Activated T-helper 17 cell treated with anti-CD3 and anti-CD28 coated beads, Interleukin-2, amount 50 U/mL, for 72 hours (primary cell): ENCODE data around the gene TSPAN18. TPM values are rescaled to one million over a fixed set of nuclear protein-coding genes. Genes with fewer than 3 reads are reported as not detected.
A peak's percentile ranks its signal among the peaks of the same experiment; 100 is the strongest.

ENCODE experiments used
- ATAC-seq: fragments of 150-1000 bp; cut with Tn5 transposase; replicated peaks from 2 replicates; pipeline ENCODE4 v1.10.0; 2021; ENCODE audit warnings: mild to moderate bottlenecking, moderate library complexity
- H3K27ac Mint-ChIP-seq: one replicate; pipeline ENCODE4 v1.8.0; 2022; ENCODE audit warnings: mixed read lengths
- H3K27me3 Mint-ChIP-seq: one replicate; pipeline ENCODE4 v1.8.0; 2022; ENCODE audit warnings: mixed read lengths
- H3K36me3 Mint-ChIP-seq: one replicate; pipeline ENCODE4 v1.8.0; 2022; ENCODE audit warnings: low read depth, mild to moderate bottlenecking, mixed read lengths
- H3K4me1 Mint-ChIP-seq: one replicate; pipeline ENCODE4 v1.8.0; 2022; ENCODE audit warnings: mixed read lengths
- H3K4me3 Mint-ChIP-seq: one replicate; pipeline ENCODE4 v1.8.0; 2022; ENCODE audit warnings: mild to moderate bottlenecking, mixed read lengths
- H3K9me3 Mint-ChIP-seq: one replicate; pipeline ENCODE4 v1.8.0; 2022; ENCODE audit warnings: mixed read lengths
- total RNA-seq, 2 donors: library from RNA; stranded (reverse); gene quantifications; one replicate each; pipeline ENCODE4 v1.2.3, GENCODE V29; 2022

TSPAN18 gene
- total RNA-seq, 2 donors from 2014 or later, result 3.3 to 3.9 TPM

- H3K4me1 Mint-ChIP-seq, result peaks cover 27% of the 10 kb centered on the region
- H3K27ac Mint-ChIP-seq, result peak overlapping the region; percentile 51
- H3K27me3 Mint-ChIP-seq, result no peaks in the 10 kb centered on the region
- ATAC-seq, result peak; percentile 6
- H3K9me3 Mint-ChIP-seq, result no peaks in the 10 kb centered on the region
- peak overlapping the region; percentile 76 for H3K4me3 Mint-ChIP-seq
- no peaks in the 10 kb centered on the region for H3K36me3 Mint-ChIP-seq
These were observed 942 bp upstream of the TSPAN18 start for GRCh38 chr11:44725757-44726282.

DNA sequence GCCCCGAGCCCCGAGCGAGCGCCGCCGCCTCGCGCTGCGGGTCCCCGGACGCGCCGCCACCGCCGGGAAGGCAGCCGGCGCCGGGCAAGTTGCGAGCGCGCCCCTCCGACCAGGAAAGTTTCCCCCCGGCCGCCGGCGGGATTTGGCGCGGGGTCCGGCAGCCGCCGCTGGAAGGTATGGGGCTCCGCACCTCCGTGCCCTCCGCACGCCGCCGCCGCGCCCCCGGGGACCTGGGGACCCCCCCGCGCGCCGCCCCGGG is 281 bp downstream of the TSPAN18 start:
- no peaks in the 10 kb centered on the region for H3K27me3 Mint-ChIP-seq
- ATAC-seq, result no peak
- H3K36me3 Mint-ChIP-seq, result no peaks in the 10 kb centered on the region
- peak overlapping the region; percentile 74 for H3K4me3 Mint-ChIP-seq
- H3K27ac Mint-ChIP-seq, result no peak overlapping the region
- no peaks in the 10 kb centered on the region for H3K9me3 Mint-ChIP-seq
- peaks cover 38% of the 10 kb centered on the region for H3K4me1 Mint-ChIP-seq

GRCh38 chr11:44727373-44728287 is 868 bp downstream of the TSPAN18 start:
- Mint-ChIP-seq H3K4me1 (peaks cover 42% of the 10 kb centered on the region), H3K27me3 (no peaks in the 10 kb centered on the region), H3K9me3 (no peaks in the 10 kb centered on the region), H3K36me3 (no peaks in the 10 kb centered on the region), H3K4me3 (peak overlapping the region; percentile 74), H3K27ac (peak overlapping the region; percentile 55)
- ATAC-seq, result peak; percentile 73

DNA sequence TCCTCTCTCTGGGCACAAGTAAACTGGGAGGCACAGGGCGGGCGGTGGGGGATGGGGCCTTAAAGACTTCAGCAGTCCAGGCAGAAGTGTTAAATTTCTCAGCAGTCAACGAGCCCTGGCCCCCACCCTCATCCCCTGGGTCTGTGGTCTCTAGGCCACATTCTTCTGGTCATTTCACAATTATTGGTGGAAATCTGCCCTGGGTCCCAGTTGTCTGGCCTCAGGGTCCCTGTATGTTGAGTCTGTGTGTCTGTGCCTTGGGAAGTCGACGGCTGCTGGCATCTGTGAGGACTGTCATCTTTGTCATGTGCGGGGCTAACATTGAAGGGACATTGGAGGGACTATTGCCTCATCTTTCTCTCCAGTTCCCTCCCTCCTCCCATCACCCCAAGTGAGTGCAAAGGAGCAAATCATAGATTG is 1.7 kb downstream of the TSPAN18 start:
- Mint-ChIP-seq H3K4me3 (peak overlapping the region; percentile 74), H3K9me3 (no peaks in the 10 kb centered on the region), H3K36me3 (no peaks in the 10 kb centered on the region), H3K27me3 (no peaks in the 10 kb centered on the region), H3K4me1 (peaks cover 51% of the 10 kb centered on the region), H3K27ac (peak overlapping the region; percentile 55)
- no peak for ATAC-seq

GRCh38 chr11:44729063-44729462 is 2.3 kb downstream of the TSPAN18 start:
- Mint-ChIP-seq H3K36me3 (no peaks in the 10 kb centered on the region), H3K9me3 (no peaks in the 10 kb centered on the region), H3K4me3 (peak overlapping the region; percentile 74), H3K4me1 (peaks cover 56% of the 10 kb centered on the region), H3K27ac (peak overlapping the region; percentile 55), H3K27me3 (no peaks in the 10 kb centered on the region)
- no peak for ATAC-seq

GRCh38 chr11:44729713-44730112 is 3.0 kb downstream of the TSPAN18 start:
- Mint-ChIP-seq H3K27me3 (no peaks in the 10 kb centered on the region), H3K9me3 (no peaks in the 10 kb centered on the region), H3K36me3 (no peaks in the 10 kb centered on the region), H3K4me1 (peaks cover 58% of the 10 kb centered on the region), H3K27ac (no peak overlapping the region), H3K4me3 (peak overlapping the region; percentile 74)
- peak; percentile 58 for ATAC-seq

DNA sequence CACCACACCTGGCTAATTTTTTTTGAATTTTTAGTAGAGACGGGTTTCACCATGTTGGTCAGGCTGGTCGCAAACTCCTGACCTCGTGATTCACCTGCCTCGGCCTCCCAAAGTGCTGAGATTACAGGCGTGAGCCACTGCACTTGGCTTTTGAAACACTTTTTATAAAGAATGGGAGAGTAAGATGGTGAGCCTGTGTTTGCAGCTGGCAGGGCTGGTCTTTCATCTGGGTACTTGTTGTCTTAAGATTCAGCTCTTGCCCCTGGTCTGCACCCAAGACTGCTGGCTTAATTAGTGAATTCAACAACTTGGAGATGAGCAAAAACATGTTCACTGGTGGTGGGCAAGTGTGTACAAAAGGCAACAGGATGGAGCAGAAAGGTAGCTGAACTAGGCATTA is 4.0 kb downstream of the TSPAN18 start:
- Mint-ChIP-seq H3K4me3 (peak overlapping the region; percentile 74), H3K9me3 (no peaks in the 10 kb centered on the region), H3K27ac (no peak overlapping the region), H3K36me3 (no peaks in the 10 kb centered on the region), H3K27me3 (no peaks in the 10 kb centered on the region), H3K4me1 (peaks cover 54% of the 10 kb centered on the region)
- no peak for ATAC-seq

DNA sequence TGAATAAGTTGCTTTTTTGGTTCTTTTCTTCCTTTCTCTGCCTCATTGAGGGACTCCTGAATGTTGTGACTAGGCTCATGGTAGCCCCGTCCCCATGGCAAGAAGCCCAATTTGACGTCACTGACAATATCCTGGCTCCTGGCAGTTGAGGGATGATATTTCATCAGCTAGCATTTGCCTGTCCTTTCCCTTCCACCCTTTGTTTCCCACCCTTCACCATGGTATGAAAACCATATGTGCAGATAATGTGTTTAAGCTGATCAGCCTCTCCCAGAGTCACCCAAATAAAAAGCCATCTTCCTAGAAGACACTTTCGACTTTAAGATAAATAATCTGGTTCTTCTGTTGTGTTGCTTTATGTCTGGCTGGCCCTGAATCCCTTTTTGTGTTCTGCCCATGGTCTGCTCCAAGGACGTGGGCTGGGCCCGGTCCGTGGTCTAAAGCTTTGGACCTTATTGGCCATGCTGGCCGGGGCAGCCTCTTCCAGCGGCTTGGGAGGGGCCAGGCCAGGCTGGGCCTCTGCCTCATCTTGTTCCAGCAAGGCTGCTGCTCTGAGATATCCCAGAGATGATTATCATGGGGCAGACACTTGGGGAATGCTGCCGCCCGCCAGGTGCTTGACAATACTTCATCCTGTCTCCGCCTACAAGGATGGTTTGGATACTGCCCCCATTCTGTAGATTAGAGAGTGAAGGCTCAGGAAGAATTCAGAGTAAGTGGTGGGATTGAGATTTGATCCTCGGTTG is 5.1 kb downstream of the TSPAN18 start:
- Mint-ChIP-seq H3K27ac (no peak overlapping the region), H3K9me3 (no peaks in the 10 kb centered on the region), H3K4me1 (peaks cover 51% of the 10 kb centered on the region), H3K36me3 (no peaks in the 10 kb centered on the region), H3K27me3 (no peaks in the 10 kb centered on the region), H3K4me3 (peak overlapping the region; percentile 74)
- ATAC-seq, result no peak

DNA sequence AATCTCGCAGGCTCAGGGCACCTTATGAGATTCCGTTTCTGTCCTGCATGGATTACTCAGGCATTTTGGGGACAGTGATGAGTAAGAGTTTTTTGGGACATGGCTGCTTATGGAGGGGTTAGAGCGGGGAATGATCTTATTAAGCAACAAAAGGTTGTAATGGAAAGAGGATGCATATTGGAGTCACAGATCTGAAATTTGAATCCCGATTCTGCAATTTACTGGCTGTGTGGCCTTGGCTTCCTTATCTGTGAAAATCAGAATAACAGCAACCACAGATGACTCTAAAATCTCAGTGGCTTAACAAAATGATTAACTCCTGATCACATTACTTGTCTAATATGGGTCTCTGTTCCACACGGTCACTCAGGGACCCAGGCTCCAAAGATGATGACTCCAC is 5.8 kb downstream of the TSPAN18 start:
- H3K9me3 Mint-ChIP-seq, result no peaks in the 10 kb centered on the region
- H3K27ac Mint-ChIP-seq, result no peak overlapping the region
- no peaks in the 10 kb centered on the region for H3K27me3 Mint-ChIP-seq
- H3K4me3 Mint-ChIP-seq, result no peak overlapping the region
- H3K4me1 Mint-ChIP-seq, result peaks cover 56% of the 10 kb centered on the region
- H3K36me3 Mint-ChIP-seq, result no peaks in the 10 kb centered on the region
- ATAC-seq, result no peak

DNA sequence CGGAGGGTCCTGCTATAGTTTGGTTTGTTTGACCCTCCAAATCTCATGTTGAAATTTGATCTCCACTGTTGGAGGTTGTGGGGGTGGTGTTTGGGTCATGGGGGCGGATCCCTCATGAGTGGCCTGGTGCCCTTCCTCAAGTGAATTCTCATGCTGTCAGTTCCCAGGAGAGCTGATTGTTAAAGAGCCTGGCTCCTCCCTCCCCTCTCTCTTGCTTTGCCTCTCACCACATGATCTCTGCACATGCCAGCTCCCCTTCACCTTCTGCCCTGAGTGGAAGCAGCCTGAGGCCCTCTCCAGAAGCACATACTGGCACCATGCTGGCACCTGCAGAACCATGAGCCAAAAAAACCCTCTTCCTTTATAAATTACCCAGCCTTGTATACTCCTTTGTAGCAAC is 7.1 kb downstream of the TSPAN18 start:
- no peak for ATAC-seq

DNA sequence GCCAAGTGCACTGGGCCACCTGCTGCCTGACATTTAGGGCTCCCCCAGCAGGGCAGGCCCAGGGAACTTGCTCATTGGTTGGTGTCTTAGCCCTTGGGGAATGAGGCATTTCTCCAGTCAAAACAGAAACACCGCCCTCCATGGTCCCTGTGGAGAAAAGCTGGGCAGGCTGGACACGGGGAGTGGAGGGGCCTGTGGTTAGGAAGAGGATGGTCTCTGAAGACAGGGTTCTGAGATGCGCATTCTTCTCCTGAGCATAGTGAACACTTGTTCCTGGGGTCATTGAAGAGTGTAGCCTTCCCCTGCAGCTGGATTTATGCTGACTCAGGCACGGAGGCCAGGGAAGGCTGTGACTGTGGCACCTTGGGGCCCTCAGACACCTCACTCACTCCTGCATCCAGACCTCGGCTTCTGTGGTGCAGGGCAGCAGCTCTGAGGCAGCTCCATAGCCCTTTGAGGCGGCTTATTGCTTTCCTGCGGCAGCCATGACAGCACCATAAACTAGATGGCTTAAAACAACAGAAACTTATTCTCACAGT is 8.2 kb downstream of the TSPAN18 start:
- Mint-ChIP-seq H3K27ac (no peak overlapping the region), H3K4me3 (no peak overlapping the region), H3K27me3 (no peaks in the 10 kb centered on the region), H3K4me1 (peaks cover 45% of the 10 kb centered on the region), H3K9me3 (no peaks in the 10 kb centered on the region), H3K36me3 (peaks cover 7% of the 10 kb centered on the region)
- no peak for ATAC-seq

More for the DNA sequence above, 7.1 kb downstream of the TSPAN18 start:
- Mint-ChIP-seq H3K27me3 (no peaks in the 10 kb centered on the region), H3K4me3 (no peak overlapping the region), H3K36me3 (peaks cover 7% of the 10 kb centered on the region), H3K27ac (no peak overlapping the region), H3K9me3 (no peaks in the 10 kb centered on the region), H3K4me1 (peaks cover 54% of the 10 kb centered on the region)

DNA sequence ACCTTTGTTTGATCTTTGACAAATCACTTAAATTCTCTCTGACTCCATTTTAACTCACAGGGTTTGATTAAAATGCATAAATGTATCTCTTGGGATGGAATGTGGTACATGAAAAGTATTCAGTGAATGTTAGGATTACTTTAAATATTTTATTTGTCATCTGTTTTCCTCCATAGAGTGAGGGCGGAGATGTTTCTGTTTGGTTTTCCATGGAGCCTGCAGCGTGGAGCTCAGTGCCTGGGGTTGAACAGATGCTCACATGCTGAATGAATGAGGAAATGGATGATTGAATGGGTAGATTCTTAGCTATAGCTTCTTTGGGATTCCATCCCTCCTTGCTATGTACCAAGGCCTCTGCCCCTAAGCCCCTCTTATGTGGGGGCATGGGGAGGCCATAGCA is 10.0 kb downstream of the TSPAN18 start:
- H3K4me3 Mint-ChIP-seq, result no peak overlapping the region
- peak overlapping the region; percentile 77 for H3K27ac Mint-ChIP-seq
- peaks cover 7% of the 10 kb centered on the region for H3K36me3 Mint-ChIP-seq
- no peak for ATAC-seq
- H3K27me3 Mint-ChIP-seq, result no peaks in the 10 kb centered on the region
- peaks cover 32% of the 10 kb centered on the region for H3K4me1 Mint-ChIP-seq
- H3K9me3 Mint-ChIP-seq, result no peaks in the 10 kb centered on the region

DNA sequence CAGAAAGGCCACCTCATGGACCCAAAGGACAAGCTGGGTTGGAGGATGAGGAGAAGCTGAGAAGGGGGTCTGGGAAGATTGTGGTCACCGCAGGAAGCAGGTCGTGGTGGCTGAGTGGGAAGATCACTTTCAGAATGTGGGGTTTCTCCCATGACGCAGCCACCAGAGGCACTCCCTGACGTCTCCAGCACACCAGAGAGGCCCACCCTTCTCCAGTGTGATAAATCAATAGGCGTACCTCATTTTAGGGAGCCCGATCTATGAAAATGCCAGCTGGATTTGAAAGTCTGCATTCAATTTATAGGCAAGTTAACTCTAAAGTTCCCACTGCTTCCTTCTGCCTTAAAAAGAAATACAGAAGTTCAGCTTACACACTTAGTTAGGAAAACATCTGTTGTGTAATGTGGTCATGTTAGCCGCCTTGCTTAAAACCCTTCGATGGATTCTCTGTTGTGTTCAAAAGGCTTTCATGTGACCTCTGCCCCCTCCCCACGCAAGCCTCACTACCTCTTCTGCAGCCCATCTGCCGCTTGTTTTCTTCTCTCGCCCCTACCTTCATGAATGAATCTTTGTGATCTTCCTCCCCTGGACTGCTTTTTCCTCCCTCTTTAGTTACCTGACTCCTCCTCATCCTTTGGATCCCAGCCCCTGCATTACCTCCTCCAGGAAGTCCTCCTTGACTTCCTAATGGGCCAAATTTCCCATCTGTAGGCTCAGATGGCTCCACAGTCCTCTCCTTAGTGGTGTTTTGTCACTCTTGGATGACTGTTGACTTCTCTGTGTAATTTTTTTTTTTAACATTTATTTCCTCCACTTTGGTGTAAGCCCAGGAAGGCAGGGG is 10.7 kb downstream of the TSPAN18 start:
- peaks cover 7% of the 10 kb centered on the region for H3K36me3 Mint-ChIP-seq
- peaks cover 29% of the 10 kb centered on the region for H3K4me1 Mint-ChIP-seq
- peak; percentile 51 for ATAC-seq
- H3K27me3 Mint-ChIP-seq, result no peaks in the 10 kb centered on the region
- H3K4me3 Mint-ChIP-seq, result peak overlapping the region; percentile 17
- no peaks in the 10 kb centered on the region for H3K9me3 Mint-ChIP-seq
- H3K27ac Mint-ChIP-seq, result peak overlapping the region; percentile 77

GRCh38 chr11:44738791-44739190 is 12.0 kb downstream of the TSPAN18 start:
- Mint-ChIP-seq H3K27me3 (no peaks in the 10 kb centered on the region), H3K4me3 (no peak overlapping the region), H3K4me1 (peaks cover 16% of the 10 kb centered on the region), H3K36me3 (peaks cover 7% of the 10 kb centered on the region), H3K27ac (peak overlapping the region; percentile 77), H3K9me3 (no peaks in the 10 kb centered on the region)
- no peak for ATAC-seq
